GM12874 (cell line): ENCODE data around the gene KRT8.

Experiments
- TF ChIP-seq, protein P1 (sequence below): IDR thresholded peaks from 2 replicates; pipeline ENCODE4 v1.5.1; 2011; ENCODE audit warnings: low read depth, mild to moderate bottlenecking, control low read depth, low read length, moderate library complexity; ENCODE audit not compliant: insufficient read depth

KRT8 gene

GRCh38 chr12:52924764-52925716 is 20.2 kb upstream of the KRT8 start:
- TF ChIP-seq, protein P1, sequence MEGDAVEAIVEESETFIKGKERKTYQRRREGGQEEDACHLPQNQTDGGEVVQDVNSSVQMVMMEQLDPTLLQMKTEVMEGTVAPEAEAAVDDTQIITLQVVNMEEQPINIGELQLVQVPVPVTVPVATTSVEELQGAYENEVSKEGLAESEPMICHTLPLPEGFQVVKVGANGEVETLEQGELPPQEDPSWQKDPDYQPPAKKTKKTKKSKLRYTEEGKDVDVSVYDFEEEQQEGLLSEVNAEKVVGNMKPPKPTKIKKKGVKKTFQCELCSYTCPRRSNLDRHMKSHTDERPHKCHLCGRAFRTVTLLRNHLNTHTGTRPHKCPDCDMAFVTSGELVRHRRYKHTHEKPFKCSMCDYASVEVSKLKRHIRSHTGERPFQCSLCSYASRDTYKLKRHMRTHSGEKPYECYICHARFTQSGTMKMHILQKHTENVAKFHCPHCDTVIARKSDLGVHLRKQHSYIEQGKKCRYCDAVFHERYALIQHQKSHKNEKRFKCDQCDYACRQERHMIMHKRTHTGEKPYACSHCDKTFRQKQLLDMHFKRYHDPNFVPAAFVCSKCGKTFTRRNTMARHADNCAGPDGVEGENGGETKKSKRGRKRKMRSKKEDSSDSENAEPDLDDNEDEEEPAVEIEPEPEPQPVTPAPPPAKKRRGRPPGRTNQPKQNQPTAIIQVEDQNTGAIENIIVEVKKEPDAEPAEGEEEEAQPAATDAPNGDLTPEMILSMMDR = no peak

DNA sequence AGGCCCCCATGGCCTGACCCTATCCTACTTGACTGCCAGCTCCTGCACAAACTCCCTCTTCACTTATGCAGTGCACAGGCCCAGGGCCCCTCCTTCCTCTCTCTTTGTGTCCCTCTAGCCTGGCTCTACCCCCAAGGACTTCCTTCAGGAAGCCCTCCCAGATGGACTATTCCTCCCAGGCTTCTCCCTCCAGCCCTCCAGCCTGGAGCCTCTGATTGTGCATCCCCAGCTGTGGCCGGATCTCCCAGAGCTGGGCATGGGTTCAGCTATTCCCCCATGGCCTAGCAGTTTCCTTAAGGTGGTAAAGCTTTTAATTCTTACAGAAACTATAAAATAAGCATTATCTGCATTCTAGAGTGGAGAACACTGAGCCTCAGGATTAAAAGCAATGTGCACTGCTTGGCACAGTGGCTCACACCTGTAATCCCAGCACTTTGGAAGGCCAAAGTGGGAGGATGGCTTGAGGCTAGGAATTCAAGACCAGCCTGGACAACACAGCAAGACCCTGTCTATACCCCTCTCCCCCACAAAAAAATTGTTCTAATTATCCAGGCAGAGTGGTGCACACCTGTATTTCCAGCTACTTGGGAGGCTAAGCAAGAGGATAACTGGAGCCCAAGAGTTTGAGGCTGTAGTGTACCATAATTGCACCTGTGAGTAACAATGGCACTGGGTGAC is 16.8 kb upstream of the KRT8 start:
- TF ChIP-seq, protein P1 = no peak

DNA sequence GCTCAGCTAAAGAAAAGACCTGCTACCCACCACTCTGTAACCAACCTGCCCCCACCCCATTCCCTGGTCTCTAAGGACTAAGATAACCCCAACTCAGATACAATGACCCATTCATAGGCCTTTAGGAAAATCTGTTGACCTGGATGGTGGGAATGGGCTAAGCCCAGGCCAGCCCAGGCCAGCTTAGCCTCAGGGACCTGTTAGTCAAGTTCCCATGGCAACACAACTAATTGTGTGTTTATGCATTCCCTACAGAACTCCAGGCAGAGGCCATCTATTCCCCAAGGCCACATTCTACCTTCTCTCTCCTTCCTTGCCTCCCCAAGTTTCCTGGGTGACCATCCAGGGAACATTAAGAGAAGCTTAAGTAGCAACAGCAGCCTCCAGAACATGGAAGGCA is 16.1 kb upstream of the KRT8 start:
- TF ChIP-seq, protein P1 = no peak

DNA sequence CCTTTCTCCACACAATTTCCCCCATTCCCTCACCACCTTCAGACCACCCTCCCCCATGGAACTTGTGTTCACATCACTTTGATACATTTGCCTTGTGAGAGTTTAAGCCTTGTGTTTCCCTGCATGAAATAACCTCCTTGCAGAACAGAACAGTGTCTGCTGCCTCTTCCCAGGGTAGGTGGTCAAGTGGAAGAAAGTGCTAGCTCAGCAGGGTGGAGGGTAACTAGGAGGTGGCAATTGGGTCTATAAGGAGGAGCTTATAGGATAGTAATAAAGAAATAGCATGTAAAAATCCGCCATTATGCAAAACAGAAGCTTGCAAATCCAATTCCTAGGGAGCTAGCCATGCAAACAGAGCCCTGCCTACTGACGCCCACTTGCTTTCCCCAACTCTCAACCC is 13.9 kb upstream of the KRT8 start:
- TF ChIP-seq, protein P1 = no peak

GRCh38 chr12:52918351-52918750 is 13.5 kb upstream of the KRT8 start:
- TF ChIP-seq, protein P1 = no peak

- TF ChIP-seq, protein P1 = no peak
Measured at GRCh38 chr12:52917800-52918199, 12.9 kb upstream of the KRT8 start.

GRCh38 chr12:52916216-52916615 is 11.3 kb upstream of the KRT8 start:
- TF ChIP-seq, protein P1 = no peak
